Thyroid gland (tissue), 4 donors: ENCODE results near the gene POR. TPM values are rescaled to one million over a fixed set of nuclear protein-coding genes. Genes with fewer than 3 reads are reported as not detected.

Experiments
- DNase-seq, 2 donors: peaks; one replicate each; pipeline ENCODE4 v3.0.0-alpha.2; 2019
- H3K27ac ChIP-seq, 3 donors: fragments of 200-600 bp; sonication (generic); 1 replicate in 2 of 3; 2 replicates in 1 of 3; pipeline ENCODE4 v1.5.1; 2016 to 2019; ENCODE audit warnings: mild to moderate bottlenecking in 1 of 3, moderate library complexity in 1 of 3
- H3K27me3 ChIP-seq: fragments of 200-600 bp; sonication (generic); one replicate; pipeline ENCODE4 v1.5.1; 2019
- H3K36me3 ChIP-seq, 2 donors: fragments of 200-600 bp; sonication (generic); one replicate each; pipeline ENCODE4 v1.5.1; 2016 to 2019
- H3K4me1 ChIP-seq, 2 donors: fragments of 200-600 bp; sonication (generic); one replicate each; pipeline ENCODE4 v1.5.1; 2017 to 2019
- H3K4me3 ChIP-seq, 3 donors: fragments of 200-600 bp; sonication (generic); replicated peaks in 1 of 3; 1 replicate in 2 of 3; 2 replicates in 1 of 3; pipeline ENCODE4 v1.5.1; 2016; ENCODE audit warnings: mild to moderate bottlenecking in 1 of 3
- H3K9me3 ChIP-seq: fragments of 200-600 bp; sonication (generic); one replicate; pipeline ENCODE4 v1.5.1; 2017
- CTCF ChIP-seq, 6 experiments: fragments of 200-600 bp in 3 of 6; fragments of 450-650 bp in 3 of 6; sonication (generic) in 3 of 6; IDR thresholded peaks; one replicate each; pipeline ENCODE4 v1.5.1; 2016 to 2019; ENCODE audit warnings: antibody characterized with exemption in 6 of 6, mild to moderate bottlenecking in 2 of 6, inconsistent platforms in 1 of 6, moderate library complexity in 1 of 6
- POLR2A ChIP-seq, 2 donors: fragments of 450-650 bp; IDR thresholded peaks; one replicate each; pipeline ENCODE4 v1.6.1; 2017; ENCODE audit warnings: antibody characterized with exemption in 2 of 2, mild to moderate bottlenecking in 2 of 2, moderate library complexity in 1 of 2
- WGBS, 2 donors: methylation state at CpG; one replicate each; pipeline ENCODE4 v1.1.5; 2017; 5-methylcytosine and 5-hydroxymethylcytosine counted together
- intact Hi-C: fragments of 100-400 bp; cut with DNase I; formaldehyde crosslinking; loops from one replicate; pipeline ENCODE4 v1.15.1; 2023
- total RNA-seq, 4 donors: library from RNA; depleted of rRNA; stranded (reverse); fragments of >200 nt; gene quantifications; one replicate each; pipeline ENCODE4 v1.2.3, GENCODE V29; 2016

Gene POR
- total RNA-seq, 4 donors from 2014 or later, result 141 to 341 (median 285) TPM

GRCh38 chr7:75977743-75978142 lies 62.8 kb downstream of the POR start:
- H3K27ac ChIP-seq, result no peak overlapping the region
- intact Hi-C loops, result no loop called here
- peaks cover 37 to 48% of the 10 kb centered on the region in 2 donors for H3K36me3 ChIP-seq
- WGBS, 2 donors, result 63 to 76% methylated on average over 8 of the region's 8 CpGs
- no peak for DNase-seq
- no peak for TF ChIP-seq POLR2A (IDR thresholded peaks at IDR 0.05)
- no peak for TF ChIP-seq CTCF (IDR thresholded peaks at IDR 0.05)
- H3K4me1 ChIP-seq, result no peaks in the 10 kb centered on the region
- H3K4me3 ChIP-seq, result no peak overlapping the region
- H3K27me3 ChIP-seq, result no peaks in the 10 kb centered on the region
- H3K9me3 ChIP-seq, result no peaks in the 10 kb centered on the region

DNA sequence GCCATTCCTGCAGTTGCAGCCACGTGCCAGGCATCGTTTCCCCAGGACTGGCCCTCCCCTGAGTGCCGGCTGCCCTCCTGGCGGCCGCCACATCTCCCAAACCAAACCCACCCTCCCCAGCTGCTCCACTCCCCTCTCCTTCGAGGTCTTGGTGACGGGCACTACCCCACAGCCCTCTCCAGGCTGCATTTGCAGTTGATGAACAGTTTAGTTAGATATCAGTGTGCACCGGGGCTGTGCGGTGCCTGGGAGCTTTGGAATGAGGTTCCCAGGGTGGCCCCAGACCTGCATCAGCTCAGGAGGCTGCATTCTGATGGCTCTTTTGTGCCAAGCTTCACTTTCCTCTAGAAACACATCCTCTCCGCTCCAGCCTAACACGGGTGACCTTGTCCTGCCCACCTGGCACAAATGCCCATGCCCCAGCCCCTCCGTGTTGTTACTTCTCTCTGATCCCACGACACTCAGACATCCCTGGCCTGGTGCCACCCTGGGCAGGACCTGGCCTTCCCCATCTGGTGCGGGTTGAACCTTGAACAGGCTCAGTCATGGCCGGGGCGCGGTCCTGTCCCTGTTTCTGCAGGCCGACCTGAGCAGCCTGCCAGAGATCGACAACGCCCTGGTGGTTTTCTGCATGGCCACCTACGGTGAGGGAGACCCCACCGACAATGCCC lies 64.9 kb downstream of the POR start:
- Histone ChIP-seq H3K27ac (no peak overlapping the region), H3K27me3 (no peaks in the 10 kb centered on the region), H3K9me3 (no peaks in the 10 kb centered on the region), H3K36me3 (peaks cover 53 to 60% of the 10 kb centered on the region in 2 donors), H3K4me3 (no peak overlapping the region), H3K4me1 (no peaks in the 10 kb centered on the region)
- no peak for DNase-seq
- TF ChIP-seq CTCF (IDR thresholded peaks at IDR 0.05) (no peak), POLR2A (IDR thresholded peaks at IDR 0.05) (no peak)
- intact Hi-C loops, result no loop called here
- WGBS, 2 donors, result 88 to 96% methylated on average over 10 to 20 of the region's 22 CpGs

DNA sequence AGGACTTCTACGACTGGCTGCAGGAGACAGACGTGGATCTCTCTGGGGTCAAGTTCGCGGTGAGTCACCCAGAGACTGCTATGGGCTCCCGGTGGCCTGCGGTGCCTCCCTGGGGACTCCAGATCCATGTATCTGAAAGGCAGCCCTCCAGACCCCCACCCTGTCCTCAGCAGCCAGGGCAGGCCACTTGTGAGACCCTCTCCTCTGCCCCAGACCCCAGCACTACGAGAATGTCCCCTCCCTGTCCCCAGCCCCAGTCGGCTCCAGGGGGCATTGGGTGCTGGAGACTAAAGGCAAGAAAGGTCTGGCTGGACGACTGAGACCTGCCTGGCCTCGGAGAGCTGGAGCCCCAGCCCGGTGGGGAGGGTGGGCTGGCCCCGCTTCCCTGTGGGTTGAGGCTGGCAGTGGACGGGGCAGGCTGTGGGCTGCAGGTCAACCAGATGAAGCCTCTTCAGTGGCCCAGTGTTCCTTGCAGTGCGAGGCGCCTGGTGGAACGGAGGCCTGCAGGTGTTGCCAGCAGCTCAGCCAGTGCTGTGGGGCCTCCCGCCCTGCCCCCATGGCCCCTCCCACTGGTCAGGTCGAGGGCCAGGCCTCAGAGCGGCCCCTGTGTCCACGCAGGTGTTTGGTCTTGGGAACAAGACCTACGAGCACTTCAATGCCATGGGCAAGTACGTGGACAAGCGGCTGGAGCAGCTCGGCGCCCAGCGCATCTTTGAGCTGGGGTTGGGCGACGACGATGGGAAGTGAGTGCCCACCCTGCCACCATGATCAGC lies 65.7 kb downstream of the POR start:
- intact Hi-C loops, result no loop called here
- TF ChIP-seq CTCF (IDR thresholded peaks at IDR 0.05) (no peak), POLR2A (IDR thresholded peaks at IDR 0.05) (no peak)
- no peaks in the 10 kb centered on the region for H3K9me3 ChIP-seq
- no peak for DNase-seq
- no peaks in the 10 kb centered on the region for H3K27me3 ChIP-seq
- H3K4me1 ChIP-seq, result no peaks in the 10 kb centered on the region
- H3K4me3 ChIP-seq, result no peak overlapping the region
- H3K36me3 ChIP-seq, result peaks cover 60 to 67% of the 10 kb centered on the region in 2 donors
- no peak overlapping the region for H3K27ac ChIP-seq
- 90 to 95% methylated on average over 11 to 16 of the region's 29 CpGs for WGBS, 2 donors

DNA sequence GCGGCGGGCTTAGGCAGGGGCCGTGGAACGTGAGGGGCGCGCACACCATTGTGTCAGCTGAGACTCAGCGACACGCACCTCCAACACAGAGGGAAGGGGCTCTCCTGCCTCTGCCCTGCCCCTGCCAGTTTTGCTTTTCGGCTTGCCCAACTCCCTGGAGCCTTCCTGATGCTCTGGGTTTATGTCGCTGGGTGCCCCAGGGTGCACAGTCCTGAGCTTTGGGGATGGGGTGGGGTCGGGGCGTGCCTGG lies 66.2 kb downstream of the POR start:
- DNase-seq, result no peak

More for the DNA sequence above, 66.2 kb downstream of the POR start:
- Histone ChIP-seq H3K36me3 (peaks cover 65 to 72% of the 10 kb centered on the region in 2 donors), H3K4me3 (no peak overlapping the region), H3K27me3 (no peaks in the 10 kb centered on the region), H3K27ac (no peak overlapping the region), H3K9me3 (no peaks in the 10 kb centered on the region), H3K4me1 (no peaks in the 10 kb centered on the region)
- WGBS, 2 donors, result 94 to 95% methylated on average over 9 to 10 of the region's 12 CpGs
- no peak for TF ChIP-seq CTCF (IDR thresholded peaks at IDR 0.05)
- intact Hi-C loops, result no loop called here
